HFFc6 (cell line): ENCODE results near the gene SYNGR3. TPM values are rescaled to one million over a fixed set of nuclear protein-coding genes. Genes with fewer than 3 reads are reported as not detected.
A peak's percentile ranks its signal among the peaks of the same experiment; 100 is the strongest.
"Not testable (repeated sequence)": the region's sequence is repeated elsewhere in the genome, so short reads cannot be mapped to it uniquely, and the experiment has no call there.

Experiments
- DNase-seq: peaks from one replicate; pipeline ENCODE4 v3.0.0-alpha.2; 2018
- H3K27ac Mint-ChIP-seq: 2 replicates; pipeline ENCODE4 v1.8.0; 2020; ENCODE audit warnings: mild to moderate bottlenecking, mixed read lengths
- H3K27me3 Mint-ChIP-seq: 2 replicates; pipeline ENCODE4 v1.8.0; 2021; ENCODE audit warnings: mild to moderate bottlenecking, moderate library complexity, mixed read lengths; ENCODE audit not compliant: insufficient read depth
- H3K36me3 Mint-ChIP-seq: 2 replicates; pipeline ENCODE4 v1.8.0; 2021; ENCODE audit warnings: low read depth, mixed read lengths
- H3K4me1 Mint-ChIP-seq: 2 replicates; pipeline ENCODE4 v1.8.0; 2020; ENCODE audit warnings: low read depth, mixed read lengths
- H3K4me3 Mint-ChIP-seq: 2 replicates; pipeline ENCODE4 v1.8.0; 2020; ENCODE audit warnings: mild to moderate bottlenecking, moderate library complexity, mixed read lengths
- H3K9me3 Mint-ChIP-seq: 2 replicates; pipeline ENCODE4 v1.8.0; 2020; ENCODE audit warnings: mild to moderate bottlenecking, mixed read lengths
- CTCF ChIP-seq: fragments of 200-600 bp; sonication (generic); IDR thresholded peaks from 2 replicates; pipeline ENCODE4 v1.5.0; 2021; ENCODE audit warnings: antibody characterized with exemption, mild to moderate bottlenecking
- total RNA-seq, 6 experiments: library from RNA; stranded (reverse); fragmentation: NEBNext Ultra II Directional; extraction: Animal tissue kit (Norgen Biotek cat#: 25700); gene quantifications; 2 replicates in 1 of 6; 3 replicates in 5 of 6; pipeline ENCODE4 v1.2.3, GENCODE V29; 2021

SYNGR3 gene
- total RNA-seq, 6 experiments from 2014 or later: 0.96 to 1.4 (median 1.2) TPM

GRCh38 chr16:1958715-1959268, 31.0 kb upstream of the SYNGR3 start:
- peaks cover 23% of the 10 kb centered on the region for H3K9me3 Mint-ChIP-seq
- TF ChIP-seq CTCF: no peak
- H3K27ac Mint-ChIP-seq: peak overlapping the region; percentile 90
- H3K4me3 Mint-ChIP-seq: peak overlapping the region; percentile 94
- H3K4me1 Mint-ChIP-seq: peaks cover 30% of the 10 kb centered on the region
- H3K36me3 Mint-ChIP-seq: peaks cover 38% of the 10 kb centered on the region
- no peak for DNase-seq
- H3K27me3 Mint-ChIP-seq: peaks cover 42% of the 10 kb centered on the region

GRCh38 chr16:1959269-1960039, 30.3 kb upstream of the SYNGR3 start, which contains the start of gene NDUFB10:
Gene NDUFB10 (plus strand): TSS chr16:1959538. CDS start chr16:1959625, 87 bp downstream.
- H3K27ac Mint-ChIP-seq: peak within 1 kb of the TSS; percentile 90
- peaks cover 28% of the 10 kb centered on the region for H3K9me3 Mint-ChIP-seq
- peak; percentile 87 for DNase-seq
- H3K36me3 Mint-ChIP-seq: peaks cover 42% of the 10 kb centered on the region
- H3K4me1 Mint-ChIP-seq: peaks cover 33% of the 10 kb centered on the region
- H3K27me3 Mint-ChIP-seq: peaks cover 47% of the 10 kb centered on the region
- TF ChIP-seq CTCF: peak; percentile 84
- peak within 1 kb of the TSS; percentile 94 for H3K4me3 Mint-ChIP-seq

GRCh38 chr16:1960665-1961630, 28.8 kb upstream of the SYNGR3 start:
- no peak for TF ChIP-seq CTCF
- Mint-ChIP-seq H3K4me1 (peaks cover 37% of the 10 kb centered on the region), H3K4me3 (peak overlapping the region; percentile 94), H3K36me3 (peaks cover 49% of the 10 kb centered on the region), H3K9me3 (peaks cover 31% of the 10 kb centered on the region), H3K27ac (peak overlapping the region; percentile 90), H3K27me3 (peaks cover 44% of the 10 kb centered on the region)
- peak; percentile 42 for DNase-seq

- H3K9me3 Mint-ChIP-seq: peaks cover 31% of the 10 kb centered on the region
- H3K27me3 Mint-ChIP-seq: peaks cover 38% of the 10 kb centered on the region
- peaks cover 37% of the 10 kb centered on the region for H3K4me1 Mint-ChIP-seq
- peaks cover 49% of the 10 kb centered on the region for H3K36me3 Mint-ChIP-seq
- peak overlapping the region; percentile 98; the same call in 1 of the 2 replicates for H3K4me3 Mint-ChIP-seq
- DNase-seq: no peak
- TF ChIP-seq CTCF: no peak
- peak overlapping the region; percentile 90 for H3K27ac Mint-ChIP-seq
These were observed 28.1 kb upstream of the SYNGR3 start for GRCh38 chr16:1961651-1962067.

GRCh38 chr16:1962161-1963153, 27.3 kb upstream of the SYNGR3 start:
- peaks cover 35% of the 10 kb centered on the region for H3K27me3 Mint-ChIP-seq
- not testable (repeated sequence) for DNase-seq
- H3K4me3 Mint-ChIP-seq: peak overlapping the region; percentile 98
- peaks cover 37% of the 10 kb centered on the region for H3K4me1 Mint-ChIP-seq
- peak overlapping the region; percentile 95 for H3K27ac Mint-ChIP-seq
- peaks cover 31% of the 10 kb centered on the region for H3K9me3 Mint-ChIP-seq
- H3K36me3 Mint-ChIP-seq: peaks cover 49% of the 10 kb centered on the region
